ENCODE data around the gene POM121L2. TPM values are rescaled to one million over a fixed set of nuclear protein-coding genes. Genes with fewer than 3 reads are reported as not detected.

Gene POM121L2
- total and polyA plus RNA-seq, 2 of the 13 experiments (the other 11 are each of a cell fraction or from before 2014, with no cell fraction given): not detected

DNA sequence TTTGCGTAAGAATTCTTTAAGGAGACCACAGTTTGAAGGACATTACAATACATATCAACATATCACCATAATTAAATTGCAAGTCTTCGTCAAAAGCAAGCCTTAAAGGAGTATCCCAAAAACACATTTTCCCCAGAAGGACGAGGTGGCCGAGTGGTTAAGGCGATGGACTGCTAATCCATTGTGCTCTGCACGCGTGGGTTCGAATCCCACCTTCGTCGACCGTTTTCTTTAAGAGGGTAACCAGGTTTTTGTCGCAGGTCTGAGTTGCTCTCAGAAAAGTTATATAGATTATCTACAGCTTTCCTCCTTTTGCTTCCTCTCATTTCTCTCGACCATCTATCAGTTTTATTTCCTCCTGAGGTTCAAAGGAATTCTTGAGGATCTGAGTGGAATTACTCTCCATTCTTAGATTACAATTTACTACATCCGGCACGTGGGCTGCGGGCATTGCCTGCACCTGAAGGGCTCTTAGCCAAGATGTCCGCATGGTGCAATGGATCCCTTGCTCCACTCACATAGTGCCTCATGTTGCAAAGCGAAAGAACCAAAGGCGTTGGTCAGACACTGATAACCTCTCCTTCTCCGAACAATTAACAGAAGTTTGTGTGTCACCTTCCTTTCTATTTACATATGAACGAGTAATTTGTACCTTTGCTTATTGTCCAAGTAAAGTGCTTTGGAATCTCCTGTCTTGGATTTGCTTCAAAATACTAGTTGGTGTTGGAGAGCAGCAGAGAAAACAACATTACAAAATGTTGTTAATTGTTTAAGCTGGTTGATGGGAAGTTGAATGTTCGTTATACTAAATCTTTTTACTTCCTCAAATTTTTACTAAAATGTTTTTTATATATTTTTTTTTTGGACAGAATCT lies 14.0 kb downstream of the POM121L2 start (continued):
- TF ChIP-seq ZNF670 (CRISPR knock-in tag; IDR thresholded peaks at IDR 0.05; ENCODE audit: borderline replicate concordance) (no peak), SRSF9 (IDR thresholded peaks at IDR 0.05; ENCODE audit: borderline replicate concordance, insufficient read depth, low read depth, low read length, poor library complexity, severe bottlenecking) (no peak), KMT2B (CRISPR knock-in tag; IDR thresholded peaks at IDR 0.05) (no peak), MAF1 (CRISPR knock-in tag; IDR thresholded peaks at IDR 0.05; ENCODE audit: borderline replicate concordance) (peak; percentile 90; the same call in 1 of the 2 replicates), THAP11 (CRISPR knock-in tag; IDR thresholded peaks at IDR 0.05) (peak; percentile 45; the same call in 1 of the 2 replicates), RFXANK (CRISPR knock-in tag; IDR thresholded peaks at IDR 0.05) (no peak), KLF16 (CRISPR knock-in tag; IDR thresholded peaks at IDR 0.05) (no peak)
- TF ChIP-seq, protein P1, sequence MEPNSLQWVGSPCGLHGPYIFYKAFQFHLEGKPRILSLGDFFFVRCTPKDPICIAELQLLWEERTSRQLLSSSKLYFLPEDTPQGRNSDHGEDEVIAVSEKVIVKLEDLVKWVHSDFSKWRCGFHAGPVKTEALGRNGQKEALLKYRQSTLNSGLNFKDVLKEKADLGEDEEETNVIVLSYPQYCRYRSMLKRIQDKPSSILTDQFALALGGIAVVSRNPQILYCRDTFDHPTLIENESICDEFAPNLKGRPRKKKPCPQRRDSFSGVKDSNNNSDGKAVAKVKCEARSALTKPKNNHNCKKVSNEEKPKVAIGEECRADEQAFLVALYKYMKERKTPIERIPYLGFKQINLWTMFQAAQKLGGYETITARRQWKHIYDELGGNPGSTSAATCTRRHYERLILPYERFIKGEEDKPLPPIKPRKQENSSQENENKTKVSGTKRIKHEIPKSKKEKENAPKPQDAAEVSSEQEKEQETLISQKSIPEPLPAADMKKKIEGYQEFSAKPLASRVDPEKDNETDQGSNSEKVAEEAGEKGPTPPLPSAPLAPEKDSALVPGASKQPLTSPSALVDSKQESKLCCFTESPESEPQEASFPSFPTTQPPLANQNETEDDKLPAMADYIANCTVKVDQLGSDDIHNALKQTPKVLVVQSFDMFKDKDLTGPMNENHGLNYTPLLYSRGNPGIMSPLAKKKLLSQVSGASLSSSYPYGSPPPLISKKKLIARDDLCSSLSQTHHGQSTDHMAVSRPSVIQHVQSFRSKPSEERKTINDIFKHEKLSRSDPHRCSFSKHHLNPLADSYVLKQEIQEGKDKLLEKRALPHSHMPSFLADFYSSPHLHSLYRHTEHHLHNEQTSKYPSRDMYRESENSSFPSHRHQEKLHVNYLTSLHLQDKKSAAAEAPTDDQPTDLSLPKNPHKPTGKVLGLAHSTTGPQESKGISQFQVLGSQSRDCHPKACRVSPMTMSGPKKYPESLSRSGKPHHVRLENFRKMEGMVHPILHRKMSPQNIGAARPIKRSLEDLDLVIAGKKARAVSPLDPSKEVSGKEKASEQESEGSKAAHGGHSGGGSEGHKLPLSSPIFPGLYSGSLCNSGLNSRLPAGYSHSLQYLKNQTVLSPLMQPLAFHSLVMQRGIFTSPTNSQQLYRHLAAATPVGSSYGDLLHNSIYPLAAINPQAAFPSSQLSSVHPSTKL (CRISPR knock-in tag; IDR thresholded peaks at IDR 0.05): peak; percentile 48; the same call in 1 of the 2 replicates

DNA sequence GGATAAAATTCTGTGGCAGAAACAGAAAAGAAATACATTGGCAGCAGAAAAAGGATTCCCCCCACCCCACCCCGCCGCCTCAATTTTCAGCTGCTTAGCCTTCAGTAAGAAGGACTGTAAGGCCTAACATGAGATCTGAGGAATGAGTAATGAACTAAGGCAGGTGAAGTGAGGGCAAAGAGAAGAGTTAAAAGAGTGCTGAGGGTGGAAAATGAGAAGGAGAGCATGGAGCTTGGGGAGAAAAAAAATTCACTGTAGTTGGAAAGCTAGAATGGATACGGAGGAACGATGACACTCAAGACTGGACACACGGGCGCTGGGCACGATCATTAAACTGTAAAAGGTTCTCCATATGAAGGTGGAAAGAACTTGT lies 14.6 kb downstream of the POM121L2 start:
- Histone ChIP-seq H2AFZ (ENCODE audit: low read length) (no peak overlapping the region), H3K79me2 (ENCODE audit: insufficient read depth, low read length) (no peaks in the 10 kb centered on the region), H3K4me1 (ENCODE audit: insufficient read depth, low read length) (peaks cover 57% of the 10 kb centered on the region), H3K27me3 (ENCODE audit: control insufficient read depth in 1 of 2, insufficient read depth in 2 of 2, low read length in 2 of 2) (peaks cover 0 to 13% of the 10 kb centered on the region in 2 experiments; a peak in 1 of 5 replicates), H4K20me1 (ENCODE audit: insufficient read depth, low read length) (no peaks in the 10 kb centered on the region), H3K4me2 (ENCODE audit: low read depth, low read length) (peak overlapping the region; percentile 94), H3K4me3 (replicated peaks in 1 of 3; ENCODE audit: insufficient read depth in 1 of 3, low read depth in 2 of 3, low read length in 3 of 3) (peak overlapping the region in 2 of 3 experiments; percentile 15 to 63; a peak in 1 of 6 replicates), H3K9me3 (ENCODE audit: low read length) (no peaks in the 10 kb centered on the region), H3K9ac (ENCODE audit: insufficient read depth, low read depth, low read length) (no peak overlapping the region), H3K36me3 (replicated peaks in 1 of 2; ENCODE audit: control insufficient read depth in 1 of 2, insufficient read depth in 2 of 2, low read length in 2 of 2) (no peaks in the 10 kb centered on the region), H3K27ac (ENCODE audit: extremely low read length, insufficient read depth, low read length) (no peak overlapping the region)
- BruUV-seq (replicated peaks): no TSS peak
- intact Hi-C loops (cut with micrococcal nuclease; ENCODE audit: unreplicated experiment) (loop anchor here (5.0 kb wide), 1 partner anchor 110 kb away; no protein-coding TSS in a partner anchor), in situ Hi-C loops (cut with HindIII; ENCODE audit: extremely low pct_ligation_motif_present, low pct_unique_long_range_greater_than_20kb) (no loop called here)
- FAIRE-seq (no peak), DNase-seq (ENCODE audit: low spot score) (no peak), ATAC-seq (no peak)
- POLR2A ChIA-PET: no interaction called here
- CTCF ChIA-PET (ENCODE audit: low intra/inter-chr PET ratio, low total read pairs): no interaction called here
- WGBS (ENCODE audit: low lambda C conversion rate): 53% methylated on average over 7 of the region's 7 CpGs
- TF ChIP-seq ZNF773 (CRISPR knock-in tag; IDR thresholded peaks at IDR 0.05; ENCODE audit: borderline replicate concordance) (no peak), U2AF1 (optimal IDR thresholded peaks at IDR 0.05; ENCODE audit: low read depth, low read length) (no peak), PHF8 (CRISPR knock-in tag; IDR thresholded peaks at IDR 0.05) (no peak), ZNF546 (CRISPR knock-in tag; conservative IDR thresholded peaks at IDR 0.05) (no peak), ZFP62 (CRISPR knock-in tag; IDR thresholded peaks at IDR 0.05) (no peak), ZNF563 (CRISPR knock-in tag; IDR thresholded peaks at IDR 0.05) (no peak), ZNF550 (CRISPR knock-in tag; IDR thresholded peaks at IDR 0.05; ENCODE audit: borderline replicate concordance) (no peak), RORA (CRISPR knock-in tag; IDR thresholded peaks at IDR 0.05) (no peak)
- TF ChIP-seq, protein P2, sequence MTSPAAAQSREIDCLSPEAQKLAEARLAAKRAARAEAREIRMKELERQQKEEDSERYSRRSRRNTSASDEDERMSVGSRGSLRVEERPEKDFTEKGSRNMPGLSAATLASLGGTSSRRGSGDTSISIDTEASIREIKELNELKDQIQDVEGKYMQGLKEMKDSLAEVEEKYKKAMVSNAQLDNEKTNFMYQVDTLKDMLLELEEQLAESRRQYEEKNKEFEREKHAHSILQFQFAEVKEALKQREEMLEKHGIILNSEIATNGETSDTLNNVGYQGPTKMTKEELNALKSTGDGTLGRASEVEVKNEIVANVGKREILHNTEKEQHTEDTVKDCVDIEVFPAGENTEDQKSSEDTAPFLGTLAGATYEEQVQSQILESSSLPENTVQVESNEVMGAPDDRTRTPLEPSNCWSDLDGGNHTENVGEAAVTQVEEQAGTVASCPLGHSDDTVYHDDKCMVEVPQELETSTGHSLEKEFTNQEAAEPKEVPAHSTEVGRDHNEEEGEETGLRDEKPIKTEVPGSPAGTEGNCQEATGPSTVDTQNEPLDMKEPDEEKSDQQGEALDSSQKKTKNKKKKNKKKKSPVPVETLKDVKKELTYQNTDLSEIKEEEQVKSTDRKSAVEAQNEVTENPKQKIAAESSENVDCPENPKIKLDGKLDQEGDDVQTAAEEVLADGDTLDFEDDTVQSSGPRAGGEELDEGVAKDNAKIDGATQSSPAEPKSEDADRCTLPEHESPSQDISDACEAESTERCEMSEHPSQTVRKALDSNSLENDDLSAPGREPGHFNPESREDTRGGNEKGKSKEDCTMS (CRISPR knock-in tag; conservative IDR thresholded peaks at IDR 0.05): no peak

Data from HepG2 (cell line).